HG03469 (cell line): ENCODE data around the gene PTGFRN.

Source experiments
- ATAC-seq: cut with Tn5 transposase; IDR thresholded peaks from one replicate; pipeline ENCODE4 v1.9.1; 2021; ENCODE audit warnings: mild to moderate bottlenecking, moderate library complexity, moderate number of reproducible peaks; ENCODE audit not compliant: unreplicated experiment

PTGFRN gene

DNA sequence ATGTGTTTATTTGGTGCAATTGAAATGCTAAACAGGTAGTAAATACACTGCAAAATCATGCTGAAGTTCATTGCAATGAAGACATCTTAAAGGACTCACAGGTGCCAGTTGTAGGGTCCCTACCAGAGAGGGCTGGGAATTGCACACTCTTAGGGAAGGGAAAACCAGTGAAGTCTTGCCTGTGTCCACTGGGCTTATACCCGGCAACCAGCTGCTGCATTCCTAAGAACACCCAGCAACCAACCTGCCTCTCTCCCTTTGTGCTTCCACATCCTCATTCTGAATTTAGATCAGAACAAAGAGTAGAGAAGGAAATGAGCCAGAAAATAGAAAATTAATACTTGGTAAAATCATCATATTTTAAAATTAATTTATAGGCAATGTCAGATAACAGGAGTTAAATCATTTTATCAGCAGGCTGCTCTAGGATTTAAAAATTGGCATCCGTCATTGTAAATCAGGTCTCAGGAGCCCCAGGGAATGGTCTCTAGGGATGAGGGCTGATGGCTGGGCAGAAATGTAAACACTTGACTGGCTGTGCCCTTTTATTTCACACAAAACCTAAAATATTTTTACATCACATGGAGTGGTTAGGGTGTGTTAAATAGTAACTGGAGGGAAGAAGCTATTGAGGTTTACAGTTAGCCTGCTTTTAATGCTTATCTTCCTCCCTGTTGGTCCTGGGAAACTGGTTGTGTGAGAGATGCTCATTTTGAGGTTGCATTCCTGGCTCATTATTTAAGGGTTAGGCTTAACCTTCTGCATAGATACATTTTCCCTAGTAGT, 31.3 kb downstream of the PTGFRN start:
- ATAC-seq, result no peak

DNA sequence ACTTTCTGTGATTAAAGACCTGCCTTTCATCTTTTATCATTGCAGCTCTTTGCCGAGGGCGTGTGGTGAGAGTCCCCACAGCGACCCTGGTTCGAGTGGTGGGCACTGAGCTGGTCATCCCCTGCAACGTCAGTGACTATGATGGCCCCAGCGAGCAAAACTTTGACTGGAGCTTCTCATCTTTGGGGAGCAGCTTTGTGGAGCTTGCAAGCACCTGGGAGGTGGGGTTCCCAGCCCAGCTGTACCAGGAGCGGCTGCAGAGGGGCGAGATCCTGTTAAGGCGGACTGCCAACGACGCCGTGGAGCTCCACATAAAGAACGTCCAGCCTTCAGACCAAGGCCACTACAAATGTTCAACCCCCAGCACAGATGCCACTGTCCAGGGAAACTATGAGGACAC, 32.0 kb downstream of the PTGFRN start:
- no peak for ATAC-seq

DNA sequence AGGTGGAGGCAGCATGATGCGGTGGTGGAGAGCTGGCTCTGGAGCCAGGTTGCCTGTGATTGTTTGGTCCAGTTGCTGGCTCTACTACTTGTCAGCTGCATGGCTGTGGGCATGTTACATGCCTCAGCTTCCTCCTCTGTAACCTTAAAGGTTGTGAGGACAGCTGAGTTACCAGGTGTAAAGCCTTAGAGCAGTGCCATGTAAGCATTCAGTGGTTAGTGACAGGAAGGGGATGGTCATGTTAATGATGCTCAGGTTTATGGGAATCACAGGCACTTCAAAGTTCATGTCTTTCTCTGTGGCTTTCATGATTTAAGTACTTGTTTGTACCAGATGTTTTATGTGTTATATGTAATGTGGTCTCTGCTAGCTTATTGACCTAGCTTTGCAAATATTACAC, 32.6 kb downstream of the PTGFRN start:
- no peak for ATAC-seq

DNA sequence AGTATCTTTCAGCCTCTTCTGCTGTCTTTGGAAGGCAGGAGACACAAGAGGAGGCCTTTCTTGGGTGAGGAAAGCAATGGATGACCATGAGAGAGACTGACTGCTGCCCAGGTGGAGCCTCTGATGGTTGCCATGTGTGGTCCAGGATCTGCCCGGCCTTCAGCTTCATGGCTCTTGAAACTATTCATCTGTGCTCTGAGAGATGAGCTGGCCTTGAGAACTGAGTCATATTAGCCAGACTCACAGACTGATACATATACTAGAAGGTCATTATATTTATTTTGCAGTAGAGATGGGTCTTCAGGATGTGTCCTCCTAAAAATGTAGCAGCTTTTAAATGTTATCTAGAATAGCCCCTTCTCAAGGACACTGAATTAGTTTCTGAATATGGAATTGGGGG, 33.7 kb downstream of the PTGFRN start:
- no peak for ATAC-seq

DNA sequence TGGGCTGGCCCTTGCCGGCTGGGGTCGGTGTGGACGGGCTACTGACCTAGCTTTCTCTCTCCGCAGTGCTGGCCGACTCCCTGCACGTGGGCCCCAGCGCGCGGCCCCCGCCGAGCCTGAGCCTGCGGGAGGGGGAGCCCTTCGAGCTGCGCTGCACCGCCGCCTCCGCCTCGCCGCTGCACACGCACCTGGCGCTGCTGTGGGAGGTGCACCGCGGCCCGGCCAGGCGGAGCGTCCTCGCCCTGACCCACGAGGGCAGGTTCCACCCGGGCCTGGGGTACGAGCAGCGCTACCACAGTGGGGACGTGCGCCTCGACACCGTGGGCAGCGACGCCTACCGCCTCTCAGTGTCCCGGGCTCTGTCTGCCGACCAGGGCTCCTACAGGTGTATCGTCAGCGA, 34.9 kb downstream of the PTGFRN start:
- ATAC-seq, result no peak

DNA sequence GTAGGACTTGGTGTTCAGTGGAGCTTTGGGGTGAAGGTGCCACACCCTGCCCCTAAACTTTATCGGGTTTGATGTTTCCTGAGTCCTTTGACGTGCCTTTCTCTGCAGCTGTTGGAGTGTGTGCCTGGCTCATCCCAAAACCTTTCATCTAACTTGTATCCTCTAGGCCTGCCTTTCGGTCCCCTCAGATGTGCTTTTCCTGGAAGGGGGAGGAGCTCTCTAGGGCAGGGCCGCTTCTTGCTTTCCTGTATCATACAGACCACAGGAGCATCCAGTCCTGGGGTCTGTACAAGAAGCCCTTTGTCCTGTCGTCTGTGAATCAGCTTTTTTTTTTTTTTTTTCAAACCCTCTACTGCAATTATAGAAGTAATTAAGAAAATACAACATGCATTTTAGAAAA, 35.7 kb downstream of the PTGFRN start:
- ATAC-seq, result no peak

DNA sequence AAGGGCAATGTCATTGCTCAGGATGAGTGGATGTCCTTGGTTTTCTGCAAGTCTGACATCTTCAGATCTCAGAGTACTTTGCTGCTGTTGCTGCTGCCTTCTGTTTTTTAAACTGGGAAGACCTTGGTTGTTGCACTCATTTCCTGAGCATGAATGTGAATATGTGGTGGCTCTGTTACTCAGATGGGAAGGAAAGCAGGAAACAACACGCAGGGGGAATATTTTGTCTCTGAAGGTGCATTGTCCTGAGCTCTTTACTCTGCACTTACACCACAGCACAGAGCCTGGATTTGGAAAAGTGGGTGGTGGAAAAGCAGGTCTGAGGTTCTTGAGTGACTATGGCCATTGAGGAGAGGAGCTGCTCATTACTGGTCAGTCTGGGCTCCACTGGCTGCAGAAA, 36.3 kb downstream of the PTGFRN start:
- ATAC-seq, result no peak

DNA sequence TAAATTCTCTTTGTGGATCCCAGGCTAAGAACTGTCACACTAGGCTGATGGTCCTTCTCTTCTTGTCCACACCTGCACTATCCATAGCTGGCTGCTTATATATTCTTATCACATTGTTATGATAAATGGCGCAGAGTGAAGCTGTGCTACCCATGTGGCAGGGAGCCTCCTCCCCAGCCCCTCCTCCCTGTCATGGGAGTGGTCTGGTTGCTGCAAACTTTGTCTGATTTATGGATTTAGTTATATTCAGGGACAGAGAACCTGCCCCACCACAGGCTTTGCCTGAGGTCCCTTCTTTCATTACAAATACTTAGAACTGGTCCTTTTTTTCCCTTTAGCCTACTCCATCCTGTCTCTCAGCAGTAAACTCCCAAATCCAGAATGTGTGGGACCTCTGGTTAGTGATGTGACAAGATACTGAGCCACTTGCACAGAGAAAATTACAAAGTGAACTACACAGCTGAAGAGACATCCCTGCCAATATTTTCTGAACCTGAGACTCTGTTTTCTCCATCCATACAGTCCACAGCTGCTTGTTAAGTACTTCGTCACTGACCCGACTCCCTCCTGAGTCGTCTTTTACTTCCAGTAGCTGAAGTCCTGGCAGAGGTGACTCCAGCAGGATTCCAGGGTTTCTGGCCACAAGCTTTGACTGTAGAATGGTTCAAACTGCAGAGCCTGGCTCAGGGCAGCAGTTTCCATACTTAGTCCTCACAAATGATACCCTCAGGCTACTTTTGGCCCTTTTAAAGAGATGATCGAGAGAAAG, 37.6 kb downstream of the PTGFRN start:
- no peak for ATAC-seq

DNA sequence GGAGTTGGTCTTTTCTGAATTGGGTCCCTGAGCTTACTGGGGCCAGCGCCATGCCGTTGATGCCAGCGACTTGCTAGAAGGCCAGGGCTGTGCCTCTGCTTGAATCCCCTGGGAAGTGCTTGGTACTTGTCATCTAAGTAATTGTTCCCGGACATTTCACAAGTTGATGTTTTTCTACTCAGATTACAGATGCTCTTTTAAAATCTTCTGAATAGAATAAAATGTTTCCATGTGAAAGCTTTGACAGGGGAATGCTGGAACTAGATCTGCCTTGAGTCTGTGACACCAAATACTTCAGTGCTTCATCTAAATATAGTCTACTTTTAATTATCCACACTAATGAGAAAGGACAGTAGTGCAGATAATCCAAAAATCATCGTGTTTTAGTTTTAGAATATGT, 38.3 kb downstream of the PTGFRN start:
- no peak for ATAC-seq

DNA sequence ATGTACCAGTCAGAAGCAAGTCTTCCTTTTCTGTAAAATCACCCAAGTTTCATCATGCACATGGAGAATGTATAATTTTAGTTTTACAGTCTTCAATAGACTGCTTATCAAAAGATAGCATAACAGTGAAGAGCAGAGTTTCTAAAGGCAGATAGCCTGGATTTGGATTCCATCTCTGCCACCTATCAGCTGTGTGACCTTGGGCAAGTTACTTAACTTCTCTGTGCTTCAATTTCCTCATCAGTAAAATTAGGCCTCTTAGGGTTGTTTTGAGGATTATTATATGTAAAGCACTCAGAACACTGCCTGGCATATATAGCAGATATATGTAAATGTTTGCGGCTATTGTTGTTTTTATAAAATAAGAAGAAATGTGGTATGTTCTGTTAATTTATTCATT, 38.9 kb downstream of the PTGFRN start:
- no peak for ATAC-seq

DNA sequence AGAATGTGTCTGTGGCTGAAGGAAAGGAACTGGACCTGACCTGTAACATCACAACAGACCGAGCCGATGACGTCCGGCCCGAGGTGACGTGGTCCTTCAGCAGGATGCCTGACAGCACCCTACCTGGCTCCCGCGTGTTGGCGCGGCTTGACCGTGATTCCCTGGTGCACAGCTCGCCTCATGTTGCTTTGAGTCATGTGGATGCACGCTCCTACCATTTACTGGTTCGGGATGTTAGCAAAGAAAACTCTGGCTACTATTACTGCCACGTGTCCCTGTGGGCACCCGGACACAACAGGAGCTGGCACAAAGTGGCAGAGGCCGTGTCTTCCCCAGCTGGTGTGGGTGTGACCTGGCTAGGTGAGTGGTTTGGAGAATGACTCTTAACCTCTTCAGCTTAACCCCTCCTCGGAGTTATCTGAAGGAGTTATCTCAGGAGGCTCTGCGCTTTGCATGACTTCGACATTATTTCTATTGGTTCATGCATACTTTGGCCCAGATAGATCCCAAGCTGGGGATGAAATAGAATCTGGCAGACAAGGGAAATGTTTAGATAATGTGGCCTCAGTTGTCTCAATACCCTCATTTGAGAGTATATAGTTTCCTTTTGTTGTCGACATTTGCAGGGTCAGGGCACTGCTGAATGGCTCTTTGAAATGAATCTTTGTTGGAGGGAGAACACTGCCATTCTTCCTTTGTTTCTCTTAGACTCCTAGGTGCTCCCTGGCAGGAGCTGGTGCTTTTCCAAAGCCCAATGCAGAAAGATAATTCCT, 39.7 kb downstream of the PTGFRN start:
- ATAC-seq, result no peak

DNA sequence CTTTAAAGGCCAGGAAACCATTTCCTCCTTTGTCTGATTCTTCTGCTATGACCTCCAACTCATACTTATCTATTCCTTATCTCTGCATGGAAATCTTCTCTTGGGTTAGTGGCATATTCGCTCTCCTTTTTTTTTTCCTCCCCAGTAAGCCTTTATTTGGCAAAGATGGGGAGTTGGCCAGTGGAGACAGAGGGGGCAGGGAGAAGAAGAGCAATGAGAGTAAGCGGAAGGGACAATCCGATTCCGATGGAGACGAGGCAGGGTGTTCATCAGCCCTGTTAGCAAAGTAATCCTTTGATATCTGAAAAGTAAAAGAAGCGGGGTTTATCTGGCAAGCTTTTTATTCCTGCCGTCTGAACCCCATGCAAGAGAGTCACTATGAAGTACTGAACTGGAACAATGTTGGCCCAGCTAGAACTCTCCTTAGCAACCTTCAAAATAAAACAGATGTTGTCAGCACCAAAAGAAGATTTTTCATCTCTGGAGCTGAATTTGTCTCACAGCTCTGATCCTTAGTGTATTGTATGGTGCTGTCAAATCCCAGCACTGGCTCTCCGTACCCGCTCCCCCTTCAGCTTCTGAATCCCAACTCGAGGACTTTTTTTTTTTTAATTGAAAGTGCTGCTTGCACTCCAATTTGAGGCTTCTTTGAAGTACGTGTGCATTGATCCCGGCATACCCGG, 40.9 kb downstream of the PTGFRN start:
- no peak for ATAC-seq

DNA sequence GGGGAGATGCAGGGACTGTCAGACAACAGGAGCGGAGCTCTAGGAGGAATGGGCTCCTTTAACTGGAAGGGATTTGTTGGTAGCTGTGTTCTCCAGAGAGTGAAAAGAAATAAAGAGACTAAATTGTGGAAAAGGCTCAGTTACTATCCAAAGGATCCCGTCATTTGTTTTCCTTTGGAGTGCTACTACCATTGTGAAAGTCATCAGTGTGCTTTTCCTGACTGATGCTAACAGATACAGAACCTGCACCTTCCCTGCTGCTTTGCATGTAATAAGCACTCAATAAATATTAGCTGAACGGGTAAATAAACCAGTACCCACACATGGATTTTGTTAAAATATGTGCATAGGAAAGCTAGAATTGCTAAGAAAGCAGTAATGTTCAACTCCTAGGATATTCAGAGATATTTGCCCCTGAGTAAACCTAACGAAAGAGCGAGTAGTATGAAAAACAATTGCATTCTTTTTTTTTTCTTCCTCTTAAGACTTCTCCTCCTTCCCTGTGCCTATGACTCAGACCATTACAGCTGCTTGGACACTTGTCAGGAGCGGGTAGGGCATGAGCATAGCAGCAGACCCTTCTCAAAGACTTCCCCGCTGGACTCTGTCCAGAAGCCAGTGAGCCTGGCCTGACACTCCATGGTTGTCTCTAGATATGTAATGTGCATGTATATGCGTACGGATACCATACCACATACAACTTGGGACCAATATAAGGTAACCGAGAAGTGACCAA, 41.7 kb downstream of the PTGFRN start:
- ATAC-seq, result no peak

DNA sequence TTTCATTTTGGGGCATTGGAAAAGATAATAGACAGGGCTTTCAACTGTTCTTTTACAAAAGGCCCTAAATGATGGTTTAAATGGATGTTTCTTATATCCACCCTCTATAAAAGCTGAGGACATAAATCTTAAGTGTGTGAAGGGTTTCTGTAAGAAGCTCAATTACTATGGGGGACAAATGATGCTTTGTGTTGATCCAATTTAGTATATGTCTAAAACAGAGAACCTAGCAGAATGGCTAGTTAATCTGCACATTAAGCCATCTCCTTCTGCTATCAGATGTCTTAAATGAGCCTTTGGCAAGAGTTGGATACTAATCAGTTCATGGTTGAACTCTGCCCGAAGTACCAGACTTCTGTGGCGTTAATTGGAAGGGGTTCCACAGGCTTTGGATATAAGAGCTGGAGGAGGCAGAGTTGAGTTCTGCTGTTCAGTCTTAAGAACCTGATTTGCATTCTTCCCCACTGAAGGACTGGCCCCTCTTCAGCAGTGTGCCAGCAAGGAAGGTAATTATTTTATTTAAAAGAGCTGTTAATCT, 43.1 kb downstream of the PTGFRN start:
- ATAC-seq, result no peak

DNA sequence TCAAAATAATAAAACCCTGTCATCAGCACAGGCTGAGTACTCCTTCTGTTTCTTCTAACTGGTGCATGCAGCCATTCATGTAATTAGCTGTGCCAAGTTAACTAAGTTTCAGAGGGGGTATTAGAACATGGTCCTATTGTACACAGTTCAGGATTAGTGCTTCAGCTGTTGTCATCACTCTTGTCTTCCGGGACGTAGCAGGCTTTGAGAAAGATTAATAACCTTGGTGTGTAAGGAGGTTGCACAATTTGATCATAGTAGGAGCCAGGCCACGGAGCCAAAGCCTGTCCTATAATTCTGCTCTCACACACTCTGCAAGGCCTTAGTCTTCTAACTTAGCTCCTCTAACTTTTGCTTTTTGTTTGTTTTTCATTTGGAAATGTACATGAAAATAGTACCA, 44.7 kb downstream of the PTGFRN start:
- no peak for ATAC-seq

DNA sequence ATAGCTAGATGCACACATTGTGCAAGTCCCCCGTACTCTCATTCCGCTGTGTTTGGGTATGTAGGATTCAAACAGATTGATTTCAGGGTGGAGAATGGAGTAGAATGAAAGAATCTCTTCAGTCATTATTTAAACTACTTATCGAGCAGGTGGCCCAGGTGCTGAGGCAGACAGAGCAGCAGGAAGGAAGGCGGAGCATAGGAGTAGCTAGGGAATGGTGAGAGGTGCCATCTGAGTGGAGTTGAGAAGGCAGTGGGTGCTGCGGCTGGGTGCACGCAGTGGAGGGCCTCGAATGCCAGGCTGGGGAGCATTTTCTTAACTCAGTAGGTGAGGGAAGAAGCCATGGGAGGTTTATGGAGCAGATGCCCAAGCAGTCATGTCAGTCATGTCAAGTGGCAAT, 46.7 kb downstream of the PTGFRN start:
- no peak for ATAC-seq

DNA sequence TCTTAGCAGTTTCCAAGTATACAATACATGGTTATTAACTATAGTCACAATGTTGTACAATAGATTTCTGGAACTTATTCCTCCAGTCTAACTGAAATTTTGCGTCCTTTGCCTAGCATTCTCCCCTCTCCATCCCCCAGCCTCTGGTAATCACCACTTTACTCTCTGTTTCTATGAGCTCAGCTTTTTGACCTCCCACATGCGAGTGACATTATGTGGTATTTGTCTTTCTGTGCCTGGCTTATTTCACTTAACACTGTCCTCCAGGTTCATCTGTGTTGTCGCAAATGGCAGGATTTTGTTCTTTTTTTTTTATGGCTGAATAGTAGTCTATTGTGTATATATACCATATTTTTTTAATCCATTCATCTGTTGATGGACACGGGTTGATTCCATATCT, 47.9 kb downstream of the PTGFRN start:
- ATAC-seq, result no peak

DNA sequence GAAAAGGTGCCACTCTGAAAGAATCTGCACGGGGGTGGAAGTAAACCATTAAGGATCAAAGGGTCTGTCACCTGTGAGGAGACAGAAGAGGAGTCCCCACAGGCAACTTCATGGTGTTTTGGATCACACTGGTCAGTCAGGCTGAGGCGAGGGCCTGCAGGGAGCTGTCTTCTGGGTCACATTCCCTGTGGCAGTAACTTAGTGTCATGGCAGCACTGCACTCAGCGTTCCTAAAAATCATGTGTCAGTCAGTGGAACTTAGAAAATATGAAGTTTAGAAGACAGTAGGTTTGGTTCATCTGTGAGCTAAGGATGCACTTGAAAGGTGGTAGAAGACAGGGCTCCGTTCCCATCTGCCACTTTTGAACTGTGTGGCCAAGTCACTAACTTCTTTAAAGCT, 48.4 kb downstream of the PTGFRN start:
- ATAC-seq, result no peak

DNA sequence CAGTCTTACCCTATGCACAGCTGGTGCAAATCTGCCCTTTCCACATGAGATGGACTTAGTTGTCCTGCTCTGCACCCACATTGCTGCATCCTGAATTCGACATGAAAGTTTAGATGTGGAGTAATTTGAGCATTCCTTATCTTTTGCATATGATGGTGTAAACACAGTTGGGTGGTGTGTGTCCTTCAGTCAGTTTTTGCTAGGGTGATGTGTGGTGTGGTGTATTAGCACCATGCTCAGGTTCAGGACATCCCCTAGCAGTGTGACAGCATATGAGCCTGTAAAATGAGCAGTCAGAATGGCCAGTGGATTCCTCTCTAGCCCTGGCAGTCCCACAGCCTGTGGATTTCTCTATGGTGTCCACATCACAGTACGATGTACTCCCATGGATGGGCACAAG, 49.3 kb downstream of the PTGFRN start:
- ATAC-seq, result no peak

DNA sequence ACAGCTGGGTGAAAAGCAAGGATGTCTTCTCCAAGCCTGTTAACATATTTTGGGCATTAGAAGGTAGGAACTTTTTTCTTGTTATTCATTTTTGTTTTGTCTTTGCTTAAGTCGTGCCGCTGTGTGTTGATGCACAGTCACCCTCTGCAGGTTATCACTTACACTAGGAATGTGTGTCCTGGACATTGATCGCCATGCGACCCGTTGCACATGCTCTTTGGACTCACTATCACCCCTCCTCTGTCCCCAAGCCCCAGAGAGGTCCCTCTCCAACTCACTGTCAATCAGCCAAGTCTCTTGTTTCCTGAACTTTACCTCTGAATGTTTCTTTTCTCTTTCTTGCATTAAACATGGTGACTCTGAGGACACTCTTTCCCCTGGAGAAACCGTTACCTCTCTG, 51.9 kb downstream of the PTGFRN start:
- no peak for ATAC-seq
